HepG2 (cell line): ENCODE results near the gene CCDC88A. TPM values are rescaled to one million over a fixed set of nuclear protein-coding genes. Genes with fewer than 3 reads are reported as not detected.

ENCODE experiments used
- ATAC-seq: fragments of 200-7000 bp; cut with Tn5 transposase; 3 replicates; pipeline ENCODE4 v1.9.1; 2020; ENCODE audit warnings: mild to moderate bottlenecking, moderate library complexity
- BruUV-seq: library from RNA; stranded (reverse); fragments of 400-500 nt; replicated peaks from 2 replicates; lab custom pipeline; 2021; lab: Mats Ljungman, UMichigan
- CTCF ChIA-PET: fragments of 300-600 bp; formaldehyde crosslinking; extraction: SDS; loops from one replicate; lab custom pipeline; 2021; ENCODE audit warnings: low total read pairs, inconsistent platforms, low intra/inter-chr PET ratio; lab: Yijun Ruan, JAX
- POLR2A ChIA-PET: fragments of 350-600 bp; sonication (Branson Sonifier 250); formaldehyde crosslinking; loops from one replicate; lab custom pipeline; 2020; ENCODE audit warnings: antibody characterized with exemption, inconsistent platforms; lab: Yijun Ruan, JAX
- DNase-seq: peaks from one replicate; pipeline ENCODE4 v3.0.0-alpha.2; 2015; ENCODE audit warnings: low spot score
- FAIRE-seq: peaks from 3 replicates; lab custom pipeline; 2011; peaks lifted over from hg19 to GRCh38; lab: Jason Lieb, UNC
- H2AFZ ChIP-seq: one replicate; pipeline ENCODE4 v1.6.1; 2011; ENCODE audit warnings: low read length, inconsistent platforms
- H3K27ac ChIP-seq: fragments of 300-600 bp; 3 replicates; pipeline ENCODE4 v1.8.0; 2011; ENCODE audit warnings: mixed run types, mild to moderate bottlenecking, mixed read lengths, low read length, inconsistent platforms; ENCODE audit not compliant: insufficient read depth; ENCODE audit errors: extremely low read length
- H3K27me3 ChIP-seq, 2 experiments: fragments of 200-600 bp in 1 of 2; 2 replicates in 1 of 2; 3 replicates in 1 of 2; pipeline versions ENCODE4 v1.6.0 to v1.8.0; 2011; ENCODE audit warnings: low read length in 2 of 2, mild to moderate bottlenecking in 2 of 2, moderate library complexity in 2 of 2, inconsistent platforms in 1 of 2; ENCODE audit not compliant: insufficient read depth in 2 of 2, control insufficient read depth in 1 of 2
- H3K36me3 ChIP-seq, 2 experiments: fragments of 200-600 bp in 1 of 2; replicated peaks in 1 of 2; 2 replicates in 1 of 2; 3 replicates in 1 of 2; pipeline versions ENCODE4 v1.5.1 to v1.8.0; 2011; ENCODE audit warnings: low read length in 2 of 2, inconsistent platforms in 1 of 2; ENCODE audit not compliant: insufficient read depth in 2 of 2, control insufficient read depth in 1 of 2
- H3K4me1 ChIP-seq: 2 replicates; pipeline ENCODE4 v1.5.1; 2012; ENCODE audit warnings: low read length, inconsistent platforms; ENCODE audit not compliant: insufficient read depth
- H3K4me2 ChIP-seq: 2 replicates; pipeline ENCODE4 v1.6.0; 2011; ENCODE audit warnings: low read depth, low read length, inconsistent platforms
- H3K4me3 ChIP-seq, 3 experiments: fragments of 200-600 bp in 1 of 3; sonication (generic), shearing (Covaris generic) in 1 of 3; replicated peaks in 1 of 3; 2 replicates each; pipeline ENCODE4 v1.5.1; 2011 to 2016; ENCODE audit warnings: low read length in 3 of 3, inconsistent platforms in 2 of 3, low read depth in 2 of 3, mild to moderate bottlenecking in 2 of 3, control low read depth in 1 of 3, mixed read lengths in 1 of 3; ENCODE audit not compliant: insufficient read depth in 1 of 3
- H3K79me2 ChIP-seq: one replicate; pipeline ENCODE4 v1.6.1; 2011; ENCODE audit warnings: low read length, inconsistent platforms; ENCODE audit not compliant: insufficient read depth
- H3K9ac ChIP-seq: 2 replicates; pipeline ENCODE4 v1.6.0; 2011; ENCODE audit warnings: mild to moderate bottlenecking, low read depth, low read length, inconsistent platforms; ENCODE audit not compliant: insufficient read depth
- H3K9me3 ChIP-seq: 2 replicates; pipeline ENCODE4 v1.5.1; 2012; ENCODE audit warnings: mild to moderate bottlenecking, low read length
- H4K20me1 ChIP-seq: 2 replicates; pipeline ENCODE4 v1.6.0; 2011; ENCODE audit warnings: inconsistent platforms, mild to moderate bottlenecking, low read length, moderate library complexity; ENCODE audit not compliant: insufficient read depth
- BCL3 ChIP-seq: sonication (generic); formaldehyde crosslinking; IDR thresholded peaks from 2 replicates; pipeline ENCODE4 v1.5.1; 2020; ENCODE audit warnings: mild to moderate bottlenecking, missing genetic modification reagents, moderate library complexity
- LBX2 ChIP-seq: sonication (generic); formaldehyde crosslinking; IDR thresholded peaks from 2 replicates; pipeline ENCODE4 v1.5.0; 2020; ENCODE audit warnings: missing genetic modification reagents, mild to moderate bottlenecking, borderline replicate concordance
- MED8 ChIP-seq: sonication (generic); formaldehyde crosslinking; IDR thresholded peaks from 2 replicates; pipeline ENCODE4 v1.8.1; 2023; ENCODE audit warnings: mild to moderate bottlenecking, missing genetic modification reagents; ENCODE audit not compliant: insufficient replicate concordance
- ZNF512 ChIP-seq: sonication (generic); formaldehyde crosslinking; IDR thresholded peaks from 2 replicates; pipeline ENCODE4 v1.4.0; 2020; ENCODE audit warnings: mild to moderate bottlenecking, missing genetic modification reagents
- ZXDC ChIP-seq: sonication (generic); formaldehyde crosslinking; IDR thresholded peaks from 2 replicates; pipeline ENCODE4 v1.5.0; 2020; ENCODE audit warnings: mild to moderate bottlenecking, missing genetic modification reagents
- ZZZ3 ChIP-seq: sonication (generic); formaldehyde crosslinking; IDR thresholded peaks from 2 replicates; pipeline ENCODE4 v1.4.0; 2020; ENCODE audit warnings: missing genetic modification reagents, mild to moderate bottlenecking, borderline replicate concordance
- WGBS: methylation state at CpG from one replicate; pipeline ENCODE4 v1.1.6; 2017; ENCODE audit warnings: low lambda C conversion rate; 5-methylcytosine and 5-hydroxymethylcytosine counted together
- in situ Hi-C: cut with HindIII; loops from 2 replicates; pipeline ENCODE4 v1.10.0; 2017; ENCODE audit warnings: low pct_unique_long_range_greater_than_20kb; ENCODE audit not compliant: extremely low pct_ligation_motif_present
- intact Hi-C: fragments of 100-400 bp; cut with micrococcal nuclease; formaldehyde crosslinking; loops from one replicate; pipeline ENCODE4 v1.10.0; 2022; ENCODE audit not compliant: unreplicated experiment
- polyA plus RNA-seq, 8 experiments: library from polyadenylated mRNA; depleted of rRNA in 3 of 8; stranded (reverse) in 7 of 8; unstranded in 1 of 8; fragments of >200 nt; fragmentation: Illumina TruSeq in 4 of 8; extraction: Trizol in 4 of 8; gene quantifications; 2 replicates each; pipeline versions ENCODE4 v1.2.1 to v1.2.3, GENCODE V29; 2011 to 2016; ENCODE audit warnings: low read depth in 4 of 8, missing spikeins in 1 of 8, mixed read lengths in 1 of 8; ENCODE audit not compliant: insufficient read depth in 1 of 8
- total RNA-seq, 5 experiments: library from RNA; depleted of rRNA; stranded (reverse); fragments of >200 nt; fragmentation: Illumina TruSeq; extraction: Trizol; gene quantifications; 2 replicates each; pipeline ENCODE4 v1.2.3, GENCODE V29; 2016; ENCODE audit warnings: low read depth in 1 of 5

Gene CCDC88A
- total and polyA plus RNA-seq, 2 of the 13 experiments (the other 11 are each of a cell fraction or from before 2014, with no cell fraction given) = 43.2 to 84.1 TPM

- TSS peak; percentile 93 for BruUV-seq
- Histone ChIP-seq H3K4me1 (peaks cover 16% of the 10 kb centered on the region), H3K4me2 (peak overlapping the region; percentile 90), H3K4me3 (peak overlapping the region; percentile 50 to 81 (median 55)), H3K9ac (peak overlapping the region; percentile 95), H3K27me3 (no peaks in the 10 kb centered on the region; a peak in 1 of 5 replicates), H3K79me2 (peaks cover 6% of the 10 kb centered on the region), H2AFZ (peak overlapping the region; percentile 86), H3K36me3 (peaks cover 0 to 11% of the 10 kb centered on the region in 2 experiments; a peak in 2 of 5 replicates), H4K20me1 (no peaks in the 10 kb centered on the region), H3K9me3 (no peaks in the 10 kb centered on the region), H3K27ac (peak overlapping the region; percentile 91)
- intact Hi-C loops = loop anchor here (1.0 to 2.0 kb wide), 3 partner anchors 37 to 219 kb away; partner anchors contain the start of genes CCDC88A, CLHC1, RPS27A and RTN4
- 46% methylated on average over 7 of the region's 7 CpGs for WGBS
- ATAC-seq (peak; percentile 34), DNase-seq (peak; percentile 11), FAIRE-seq (peak; percentile 59)
- in situ Hi-C loops = loop anchor here (5.0 kb wide), 1 partner anchor 37 kb away; the partner anchor contains the start of genes CLHC1 and RPS27A
- ChIA-PET CTCF (no interaction called here), POLR2A (interaction anchor here (0.7 to 1.2 kb wide), 4 partner anchors 11 to 37 kb away, joined by 4 to 8 read pairs (median 6); partner anchors contain the start of genes CLHC1 and RPS27A)
- TF ChIP-seq ZNF512 (CRISPR knock-in tag) (peak; percentile 97), MED8 (CRISPR knock-in tag) (no peak)
Observed at GRCh38 chr2:55269645-55269990, 150.0 kb downstream of the CCDC88A start.

- Histone ChIP-seq H3K36me3 (peaks cover under 1 to 16% of the 10 kb centered on the region in 2 experiments; a peak in 3 of 5 replicates), H3K27ac (peak within 1 kb of the TSS; percentile 91), H3K9me3 (no peaks in the 10 kb centered on the region), H3K4me3 (peak within 1 kb of the TSS; percentile 73 to 81 (median 73)), H3K4me2 (peak within 1 kb of the TSS; percentile 90), H3K79me2 (peaks cover 6% of the 10 kb centered on the region), H4K20me1 (no peaks in the 10 kb centered on the region), H2AFZ (peak within 1 kb of the TSS; percentile 86), H3K9ac (peak within 1 kb of the TSS; percentile 95), H3K4me1 (peaks cover 16% of the 10 kb centered on the region), H3K27me3 (no peaks in the 10 kb centered on the region; a peak in 1 of 5 replicates)
- in situ Hi-C loops = loop anchor here (5.0 kb wide), 1 partner anchor 37 kb away; the partner anchor contains the start of genes CLHC1 and RPS27A
- DNase-seq = peak; percentile 95
- POLR2A ChIA-PET = interaction anchor here (0.7 to 1.7 kb wide), 7 partner anchors 12 to 219 kb away, joined by 4 to 11 read pairs (median 5); partner anchors contain the start of genes CLHC1, RPS27A and RTN4
- under 1% methylated on average over 33 of the region's 43 CpGs for WGBS
- peak; percentile 99 for ATAC-seq
- intact Hi-C loops = loop anchor here (1.0 to 2.0 kb wide), 3 partner anchors 36 to 219 kb away; partner anchors contain the start of genes CCDC88A, CLHC1, RPS27A and RTN4
- peak; percentile 85 for FAIRE-seq
- no TSS peak for BruUV-seq
- CTCF ChIA-PET = no interaction called here
- peak; percentile 65; the same call in 1 of the 2 replicates for TF ChIP-seq LBX2 (CRISPR knock-in tag)
- peak; percentile 99 for TF ChIP-seq ZXDC (CRISPR knock-in tag)
- peak; percentile 92 for TF ChIP-seq BCL3 (CRISPR knock-in tag)
- peak; percentile 96; the same call in 1 of the 2 replicates for TF ChIP-seq ZZZ3
Observed at GRCh38 chr2:55268907-55269644, 150.6 kb downstream of the CCDC88A start, which contains the start of gene MTIF2. MTIF2 (minus strand) TSS chr2:55269231; CDS start chr2:55263858, 5,373 bp downstream.
